ENCODE data around the gene PCBD2.

PCBD2 gene

GRCh38 chr5:134887593-134888159 is 17.3 kb upstream of the PCBD2 start:
- no peaks in the 10 kb centered on the region for H3F3A ChIP-seq (ENCODE audit: insufficient read depth, low read length)
- H3K4me1 ChIP-seq (ENCODE audit: low read length) = no peaks in the 10 kb centered on the region
- no peak overlapping the region for H3K4me3 ChIP-seq (ENCODE audit: low read length)
- H3K79me2 ChIP-seq (ENCODE audit: low read length) = peaks cover 53% of the 10 kb centered on the region
- H3K4me2 ChIP-seq (ENCODE audit: low read depth, low read length) = no peak overlapping the region
- no peaks in the 10 kb centered on the region for H3K9me3 ChIP-seq (replicated peaks; ENCODE audit: insufficient read depth, low read length)
- no peak overlapping the region for H2AFZ ChIP-seq (ENCODE audit: low read length)
- no peaks in the 10 kb centered on the region for H3K9me2 ChIP-seq (replicated peaks; ENCODE audit: insufficient read depth, low read length)
- no peak overlapping the region for H3K27ac ChIP-seq (ENCODE audit: low read length)
- no peak overlapping the region for H3K9ac ChIP-seq (ENCODE audit: low read length)
- DNase-seq = no peak
- TF ChIP-seq EZH2 (optimal IDR thresholded peaks at IDR 0.05; ENCODE audit: low read depth, low read length) (no peak), EZH2phosphoT487 (IDR thresholded peaks at IDR 0.05; ENCODE audit: low read length) (no peak)
- TF ChIP-seq, protein P1, sequence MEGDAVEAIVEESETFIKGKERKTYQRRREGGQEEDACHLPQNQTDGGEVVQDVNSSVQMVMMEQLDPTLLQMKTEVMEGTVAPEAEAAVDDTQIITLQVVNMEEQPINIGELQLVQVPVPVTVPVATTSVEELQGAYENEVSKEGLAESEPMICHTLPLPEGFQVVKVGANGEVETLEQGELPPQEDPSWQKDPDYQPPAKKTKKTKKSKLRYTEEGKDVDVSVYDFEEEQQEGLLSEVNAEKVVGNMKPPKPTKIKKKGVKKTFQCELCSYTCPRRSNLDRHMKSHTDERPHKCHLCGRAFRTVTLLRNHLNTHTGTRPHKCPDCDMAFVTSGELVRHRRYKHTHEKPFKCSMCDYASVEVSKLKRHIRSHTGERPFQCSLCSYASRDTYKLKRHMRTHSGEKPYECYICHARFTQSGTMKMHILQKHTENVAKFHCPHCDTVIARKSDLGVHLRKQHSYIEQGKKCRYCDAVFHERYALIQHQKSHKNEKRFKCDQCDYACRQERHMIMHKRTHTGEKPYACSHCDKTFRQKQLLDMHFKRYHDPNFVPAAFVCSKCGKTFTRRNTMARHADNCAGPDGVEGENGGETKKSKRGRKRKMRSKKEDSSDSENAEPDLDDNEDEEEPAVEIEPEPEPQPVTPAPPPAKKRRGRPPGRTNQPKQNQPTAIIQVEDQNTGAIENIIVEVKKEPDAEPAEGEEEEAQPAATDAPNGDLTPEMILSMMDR (IDR thresholded peaks at IDR 0.05; ENCODE audit: low read length) = no peak
- H4K20me1 ChIP-seq (ENCODE audit: insufficient read depth, low read length) = 0 out of 2 replicates have a peak, but pooled peaks cover 4% of the 10 kb centered on the region
- no peaks in the 10 kb centered on the region for H3K36me3 ChIP-seq (replicated peaks; ENCODE audit: insufficient read depth, low read length)
- no peaks in the 10 kb centered on the region for H3K27me3 ChIP-seq (replicated peaks; ENCODE audit: insufficient read depth, low read length)

DNA sequence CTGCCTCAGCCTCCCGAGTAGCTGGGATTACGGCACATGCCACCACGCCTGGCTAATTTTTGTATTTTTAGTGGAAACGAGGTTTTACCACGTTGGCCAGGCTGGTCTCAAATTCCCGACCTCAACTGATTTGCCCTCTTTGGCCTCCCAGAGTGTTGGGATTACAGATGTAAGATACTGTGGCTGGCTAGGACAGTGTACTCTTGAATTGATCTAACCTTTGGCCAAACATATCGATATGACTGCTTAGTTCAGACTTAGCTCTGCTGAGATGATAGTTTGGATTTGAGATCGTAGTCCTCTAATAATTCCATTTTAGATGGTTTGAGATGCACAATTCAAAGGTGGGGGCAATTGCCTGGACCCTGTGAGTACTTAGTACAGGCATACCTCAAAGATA is 15.6 kb upstream of the PCBD2 start:
- H3K9me2 ChIP-seq (replicated peaks; ENCODE audit: insufficient read depth, low read length) = no peaks in the 10 kb centered on the region
- H3K9ac ChIP-seq (ENCODE audit: low read length) = no peak overlapping the region
- no peak overlapping the region for H2AFZ ChIP-seq (ENCODE audit: low read length)
- no peak for DNase-seq
- H4K20me1 ChIP-seq (ENCODE audit: insufficient read depth, low read length) = 0 out of 2 replicates have a peak, but pooled peaks cover 4% of the 10 kb centered on the region
- peaks cover 46% of the 10 kb centered on the region for H3K79me2 ChIP-seq (ENCODE audit: low read length)
- TF ChIP-seq EZH2 (optimal IDR thresholded peaks at IDR 0.05; ENCODE audit: low read depth, low read length) (no peak), EZH2phosphoT487 (IDR thresholded peaks at IDR 0.05; ENCODE audit: low read length) (no peak)
- TF ChIP-seq, protein P1 (IDR thresholded peaks at IDR 0.05; ENCODE audit: low read length) = no peak
- no peak overlapping the region for H3K27ac ChIP-seq (ENCODE audit: low read length)
- no peaks in the 10 kb centered on the region for H3K9me3 ChIP-seq (replicated peaks; ENCODE audit: insufficient read depth, low read length)
- H3K4me3 ChIP-seq (ENCODE audit: low read length) = no peak overlapping the region
- H3K4me1 ChIP-seq (ENCODE audit: low read length) = no peaks in the 10 kb centered on the region
- H3K36me3 ChIP-seq (replicated peaks; ENCODE audit: insufficient read depth, low read length) = no peaks in the 10 kb centered on the region
- H3F3A ChIP-seq (ENCODE audit: insufficient read depth, low read length) = no peaks in the 10 kb centered on the region
- no peak overlapping the region for H3K4me2 ChIP-seq (ENCODE audit: low read depth, low read length)
- H3K27me3 ChIP-seq (replicated peaks; ENCODE audit: insufficient read depth, low read length) = no peaks in the 10 kb centered on the region

DNA sequence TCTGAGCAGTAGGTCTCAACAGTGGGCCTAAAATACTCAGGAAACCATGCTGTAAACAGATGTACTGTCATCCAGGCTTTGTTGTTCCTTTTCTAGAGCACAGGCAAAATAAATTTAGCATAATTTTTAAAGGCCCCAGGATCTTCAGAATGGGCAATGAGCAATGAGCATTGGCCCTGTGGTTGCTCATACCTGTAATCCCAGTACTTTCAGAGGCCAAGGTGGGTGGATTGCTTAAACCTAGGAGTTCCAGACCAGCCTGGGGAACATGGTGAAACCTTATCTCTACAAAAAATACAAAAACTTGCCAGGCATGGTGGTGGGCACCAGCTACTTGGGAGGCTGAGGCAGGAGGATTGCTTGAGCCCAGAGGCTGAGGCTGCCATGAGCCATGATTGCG is 13.5 kb upstream of the PCBD2 start:
- Histone ChIP-seq H3K27ac (ENCODE audit: low read length) (no peak overlapping the region), H3K9me3 (replicated peaks; ENCODE audit: insufficient read depth, low read length) (no peaks in the 10 kb centered on the region), H3K36me3 (replicated peaks; ENCODE audit: insufficient read depth, low read length) (no peaks in the 10 kb centered on the region; the same call in 1 of the 2 replicates), H3K9me2 (replicated peaks; ENCODE audit: insufficient read depth, low read length) (no peaks in the 10 kb centered on the region), H3F3A (ENCODE audit: insufficient read depth, low read length) (no peaks in the 10 kb centered on the region), H3K27me3 (replicated peaks; ENCODE audit: insufficient read depth, low read length) (no peaks in the 10 kb centered on the region), H3K4me3 (ENCODE audit: low read length) (no peak overlapping the region), H3K4me1 (ENCODE audit: low read length) (no peaks in the 10 kb centered on the region), H3K4me2 (ENCODE audit: low read depth, low read length) (no peak overlapping the region), H2AFZ (ENCODE audit: low read length) (no peak overlapping the region), H3K9ac (ENCODE audit: low read length) (no peak overlapping the region), H4K20me1 (ENCODE audit: insufficient read depth, low read length) (0 out of 2 replicates have a peak, but pooled peaks cover 3% of the 10 kb centered on the region), H3K79me2 (ENCODE audit: low read length) (peaks cover 25% of the 10 kb centered on the region)
- no peak for DNase-seq
- no peak for TF ChIP-seq EZH2phosphoT487 (IDR thresholded peaks at IDR 0.05; ENCODE audit: low read length)
- TF ChIP-seq, protein P1 (IDR thresholded peaks at IDR 0.05; ENCODE audit: low read length) = no peak
- TF ChIP-seq EZH2 (optimal IDR thresholded peaks at IDR 0.05; ENCODE audit: low read depth, low read length) = no peak
